Measurements from ENCODE around the gene OR2A12. TPM values are rescaled to one million over a fixed set of nuclear protein-coding genes. Genes with fewer than 3 reads are reported as not detected.

Gene OR2A12
- total and polyA plus RNA-seq, 2 donors (not counting 3 experiments of a cell fraction or from before 2014, with no cell fraction given): not detected

GRCh38 chr7:144100607-144101006 lies 14.5 kb downstream of the OR2A12 start:
- Histone ChIP-seq H3K79me2 (ENCODE audit: control insufficient read depth, insufficient read depth, low read length) (no peaks in the 10 kb centered on the region), H3K4me1 (ENCODE audit: control insufficient read depth, extremely low read depth, insufficient read depth, low read length) (no peaks in the 10 kb centered on the region), H3K36me3 (ENCODE audit: control insufficient read depth in 2 of 2, extremely low read depth in 1 of 2, insufficient read depth in 2 of 2, low read length in 2 of 2) (no peaks in the 10 kb centered on the region), H3K4me2 (ENCODE audit: insufficient read depth, low read length) (no peak overlapping the region), H3K9me3 (replicated peaks; ENCODE audit: control insufficient read depth, insufficient read depth, low read length) (no peaks in the 10 kb centered on the region), H3K27ac (ENCODE audit: insufficient read depth, low read depth, low read length) (no peak overlapping the region), H3K4me3 (replicated peaks in 1 of 3; ENCODE audit: insufficient read depth in 1 of 3, low read depth in 1 of 3, low read length in 3 of 3) (no peak overlapping the region), H3K9ac (replicated peaks; ENCODE audit: extremely low read depth, insufficient read depth, low read length) (no peak overlapping the region), H4K20me1 (replicated peaks; ENCODE audit: control insufficient read depth, extremely low read depth, insufficient read depth, low read length) (no peaks in the 10 kb centered on the region), H3K9me1 (replicated peaks; ENCODE audit: control insufficient read depth, extremely low read depth, insufficient read depth, low read length) (no peaks in the 10 kb centered on the region), H2AFZ (ENCODE audit: low read depth, low read length) (no peak overlapping the region), H3K27me3 (ENCODE audit: control insufficient read depth in 2 of 2, insufficient read depth in 2 of 2, low read length in 2 of 2) (peaks cover 2 to 3% of the 10 kb centered on the region in 2 experiments)
- CTCF ChIA-PET: no interaction called here
- BruUV-seq (replicated peaks): no TSS peak
- no peak for TF ChIP-seq MYC (IDR thresholded peaks at IDR 0.05; ENCODE audit: low read depth, low read length)
- TF ChIP-seq EZH2 (IDR thresholded peaks at IDR 0.05; ENCODE audit: borderline replicate concordance, low read depth, low read length, severe bottlenecking): no peak
- intact Hi-C loops (cut with micrococcal nuclease): no loop called here
- POLR2A ChIA-PET: no interaction called here
- DNase-seq (ENCODE audit: low read depth, low spot score) (no peak), FAIRE-seq (no peak)
- dilution Hi-C loops (cut with MboI; ENCODE audit: extremely low pct_ligation_motif_present, low sequenced_read_pairs): no loop called here

- POLR2A ChIA-PET: no interaction called here
- Histone ChIP-seq H3K27ac (ENCODE audit: insufficient read depth, low read depth, low read length) (no peak overlapping the region), H3K36me3 (ENCODE audit: control insufficient read depth in 2 of 2, extremely low read depth in 1 of 2, insufficient read depth in 2 of 2, low read length in 2 of 2) (no peaks in the 10 kb centered on the region), H3K79me2 (ENCODE audit: control insufficient read depth, insufficient read depth, low read length) (no peaks in the 10 kb centered on the region), H3K9me3 (replicated peaks; ENCODE audit: control insufficient read depth, insufficient read depth, low read length) (no peaks in the 10 kb centered on the region), H4K20me1 (replicated peaks; ENCODE audit: control insufficient read depth, extremely low read depth, insufficient read depth, low read length) (no peaks in the 10 kb centered on the region), H3K9ac (replicated peaks; ENCODE audit: extremely low read depth, insufficient read depth, low read length) (no peak overlapping the region), H3K4me2 (ENCODE audit: insufficient read depth, low read length) (no peak overlapping the region), H3K4me1 (ENCODE audit: control insufficient read depth, extremely low read depth, insufficient read depth, low read length) (no peaks in the 10 kb centered on the region), H3K9me1 (replicated peaks; ENCODE audit: control insufficient read depth, extremely low read depth, insufficient read depth, low read length) (no peaks in the 10 kb centered on the region), H2AFZ (ENCODE audit: low read depth, low read length) (no peak overlapping the region), H3K27me3 (ENCODE audit: control insufficient read depth in 2 of 2, insufficient read depth in 2 of 2, low read length in 2 of 2) (peaks cover 2 to 3% of the 10 kb centered on the region in 2 experiments), H3K4me3 (replicated peaks in 1 of 3; ENCODE audit: insufficient read depth in 1 of 3, low read depth in 1 of 3, low read length in 3 of 3) (no peak overlapping the region)
- intact Hi-C loops (cut with micrococcal nuclease) (no loop called here), dilution Hi-C loops (cut with MboI; ENCODE audit: extremely low pct_ligation_motif_present, low sequenced_read_pairs) (no loop called here)
- FAIRE-seq (no peak), DNase-seq (ENCODE audit: low read depth, low spot score) (no peak)
- CTCF ChIA-PET: no interaction called here
- no TSS peak for BruUV-seq (replicated peaks)
- no peak for TF ChIP-seq JUN (IDR thresholded peaks at IDR 0.05; ENCODE audit: borderline replicate concordance, insufficient read depth, insufficient read length, low read depth)
Observed at GRCh38 chr7:144102041-144102440, 16.0 kb downstream of the OR2A12 start.

Measured in endothelial cell of umbilical vein (primary cell).